SH-SY5Y (cell line): ENCODE results near the gene HIVEP3.

Experiments used
- GATA2 ChIP-seq: IDR thresholded peaks from 2 replicates; pipeline ENCODE4 v1.6.1; 2011; ENCODE audit warnings: mild to moderate bottlenecking, low read depth, low read length
- GATA3 ChIP-seq: IDR thresholded peaks from 2 replicates; pipeline ENCODE4 v1.6.1; 2011; ENCODE audit warnings: low read depth, mild to moderate bottlenecking, low read length, moderate library complexity

GRCh38 chr1:41790351-41790750, 128.4 kb downstream of the HIVEP3 start:
- no peak for TF ChIP-seq GATA3
- TF ChIP-seq GATA2 = no peak
